Stimulated activated CD8-positive, alpha-beta memory T cell treated with anti-CD3 and anti-CD28 coated beads, Interleukin-15, amount 100 ng/mL, for 24 hours (primary cell): ENCODE data around the gene NXF3.
"Not testable (repeated sequence)": the region's sequence is repeated elsewhere in the genome, so short reads cannot be mapped to it uniquely, and the experiment has no call there.

Experiments used
- DNase-seq: peaks from one replicate; pipeline ENCODE4 v3.0.0-alpha.2; 2020; ENCODE audit warnings: low read depth

The NXF3 gene, protein sequence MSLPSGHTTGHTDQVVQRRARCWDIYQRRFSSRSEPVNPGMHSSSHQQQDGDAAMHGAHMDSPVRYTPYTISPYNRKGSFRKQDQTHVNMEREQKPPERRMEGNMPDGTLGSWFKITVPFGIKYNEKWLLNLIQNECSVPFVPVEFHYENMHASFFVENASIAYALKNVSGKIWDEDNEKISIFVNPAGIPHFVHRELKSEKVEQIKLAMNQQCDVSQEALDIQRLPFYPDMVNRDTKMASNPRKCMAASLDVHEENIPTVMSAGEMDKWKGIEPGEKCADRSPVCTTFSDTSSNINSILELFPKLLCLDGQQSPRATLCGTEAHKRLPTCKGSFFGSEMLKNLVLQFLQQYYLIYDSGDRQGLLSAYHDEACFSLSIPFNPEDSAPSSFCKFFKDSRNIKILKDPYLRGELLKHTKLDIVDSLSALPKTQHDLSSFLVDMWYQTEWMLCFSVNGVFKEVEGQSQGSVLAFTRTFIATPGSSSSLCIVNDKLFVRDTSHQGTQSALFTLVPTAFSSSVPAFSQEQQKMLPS

DNA sequence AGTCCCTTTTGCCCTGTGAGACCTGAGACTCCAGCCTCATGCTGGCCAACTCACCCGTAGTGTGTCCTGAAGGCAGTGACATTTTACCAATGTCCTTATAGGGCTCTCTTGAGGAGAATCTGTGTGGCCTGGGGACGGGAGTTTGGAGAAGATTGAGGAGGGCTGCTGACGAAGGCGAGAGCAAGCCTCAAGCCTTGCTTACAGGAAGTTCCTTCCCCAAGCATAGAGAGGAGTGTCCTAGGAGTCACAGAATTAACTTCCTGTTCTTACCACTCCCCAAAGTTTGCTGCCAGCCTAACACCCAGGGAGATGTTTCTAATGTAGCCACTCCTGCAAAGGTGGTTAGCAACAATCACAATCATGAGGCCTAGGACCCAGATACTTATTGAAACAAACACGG lies at the start of gene NXF3:
NXF3 (minus strand) TSS at position 202 of the 400 bp plus-strand sequence; CDS start at position 82, 120 bp downstream.
- no peak for DNase-seq

DNA sequence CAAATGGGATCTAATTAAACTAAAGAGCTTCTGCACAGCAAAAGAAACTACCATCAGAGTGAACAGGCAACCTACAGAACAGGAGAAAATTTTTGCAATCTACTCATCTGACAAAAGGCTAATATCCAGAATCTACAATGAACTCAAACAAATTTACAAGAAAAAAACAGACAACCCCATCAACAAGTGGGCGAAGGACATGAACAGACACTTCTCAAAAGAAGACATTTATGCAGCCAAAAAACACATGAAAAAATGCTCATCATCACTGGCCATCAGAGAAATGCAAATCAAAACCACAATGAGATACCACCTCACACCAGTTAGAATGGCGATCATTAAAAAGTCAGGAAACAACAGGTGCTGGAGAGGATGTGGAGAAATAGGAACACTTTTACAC lies 43.6 kb upstream of the NXF3 start:
- not testable (repeated sequence) for DNase-seq

DNA sequence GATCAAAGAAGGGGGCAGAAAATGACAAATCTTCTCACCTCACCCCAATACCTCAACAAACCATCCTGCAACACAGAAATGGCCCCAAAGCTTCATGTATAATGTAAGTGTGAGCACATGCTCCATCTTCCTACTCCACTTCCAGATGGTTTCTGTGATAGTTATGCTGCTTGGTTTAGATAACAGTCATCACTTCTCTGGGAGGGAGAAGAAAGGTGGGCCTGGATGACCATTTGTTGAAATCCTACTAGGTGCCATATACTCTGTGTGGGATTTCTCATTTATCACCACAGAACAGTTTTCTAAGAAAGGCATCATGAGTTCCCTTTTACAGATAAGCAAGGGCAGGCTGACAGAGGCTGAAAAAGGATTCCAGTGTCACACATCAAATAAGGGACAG lies 31.3 kb upstream of the NXF3 start:
- DNase-seq, result no peak

- no peak for DNase-seq
Measured at GRCh38 chrX:103120748-103121147, 27.8 kb upstream of the NXF3 start.

DNA sequence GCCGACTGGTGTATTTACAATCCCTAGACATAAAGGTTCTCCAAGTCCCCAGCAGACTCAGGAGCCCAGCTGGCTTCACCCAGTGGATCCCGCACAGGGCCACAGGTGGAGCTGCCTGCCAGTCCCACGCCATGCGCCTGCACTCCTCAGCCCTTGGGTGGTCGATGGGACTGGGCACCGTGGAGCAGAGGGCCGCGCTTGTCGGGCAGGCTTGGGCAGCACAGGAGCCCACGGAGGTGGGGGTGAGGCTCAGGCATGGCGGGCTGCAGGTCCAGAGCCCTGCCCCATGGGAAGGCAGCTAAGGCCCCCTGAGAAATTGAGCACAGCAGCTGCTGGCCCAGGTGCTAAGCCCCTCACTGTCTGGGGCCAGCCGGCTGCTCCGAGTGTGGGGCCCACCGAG lies 24.0 kb upstream of the NXF3 start:
- not testable (repeated sequence) for DNase-seq

- DNase-seq, result not testable (repeated sequence)
Measured at GRCh38 chrX:103109497-103109896, 16.6 kb upstream of the NXF3 start.

DNA sequence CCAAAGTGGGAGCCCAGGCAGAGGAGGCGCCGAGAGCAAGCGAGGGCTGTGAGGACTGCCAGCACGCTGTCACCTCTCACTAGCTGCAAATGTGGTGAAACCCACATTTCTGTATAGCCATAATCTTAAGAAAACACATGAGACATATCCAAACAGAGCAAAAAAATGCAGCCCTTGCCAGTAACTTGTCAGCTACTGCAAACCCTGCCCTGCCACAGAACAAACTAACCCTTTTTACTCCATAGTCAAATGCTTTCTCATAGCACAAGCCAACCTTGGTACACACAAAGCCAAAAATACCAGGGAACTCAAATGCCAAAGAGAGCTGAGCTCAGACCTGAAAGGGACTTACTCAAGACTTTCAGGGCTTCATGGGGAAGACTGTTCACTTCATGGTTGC lies 14.9 kb upstream of the NXF3 start:
- no peak for DNase-seq

- not testable (repeated sequence) for DNase-seq
Measured at GRCh38 chrX:103107227-103107737, 14.3 kb upstream of the NXF3 start.

DNA sequence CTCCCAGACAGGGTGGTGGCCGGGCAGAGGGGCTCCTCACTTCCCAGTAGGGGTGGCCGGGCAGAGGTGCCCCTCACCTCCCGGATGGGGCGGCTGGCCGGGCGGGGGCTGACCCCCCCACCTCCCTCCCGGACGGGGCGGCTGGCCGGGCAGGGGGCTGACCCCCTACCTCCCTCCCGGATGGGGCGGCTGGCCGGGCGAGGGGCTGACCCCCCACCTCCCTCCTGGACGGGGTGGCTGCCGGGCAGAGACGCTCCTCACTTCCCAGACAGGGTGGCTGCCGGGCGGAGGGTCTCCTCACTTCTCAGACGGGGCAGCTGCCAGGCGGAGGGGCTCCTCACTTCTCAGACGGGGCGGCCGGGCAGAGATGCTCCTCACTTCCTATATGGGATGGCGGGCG lies 11.4 kb upstream of the NXF3 start:
- DNase-seq, result not testable (repeated sequence)

DNA sequence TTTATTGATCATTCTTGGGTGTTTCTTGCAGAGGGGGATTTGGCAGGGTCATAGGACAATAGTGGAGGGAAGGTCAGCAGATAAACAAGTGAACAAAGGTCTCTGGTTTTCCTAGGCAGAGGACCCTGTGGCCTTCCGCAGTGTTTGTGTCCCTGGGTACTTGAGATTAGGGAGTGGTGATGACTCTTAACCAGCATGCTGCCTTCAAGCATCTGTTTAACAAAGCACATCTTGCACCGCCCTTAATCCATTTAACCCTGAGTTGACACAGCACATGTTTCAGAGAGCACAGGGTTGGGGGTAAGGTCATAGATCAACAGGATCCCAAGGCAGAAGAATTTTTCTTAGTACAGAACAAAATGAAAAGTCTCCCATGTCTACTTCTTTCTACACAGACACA lies 10.9 kb upstream of the NXF3 start:
- not testable (repeated sequence) for DNase-seq

DNA sequence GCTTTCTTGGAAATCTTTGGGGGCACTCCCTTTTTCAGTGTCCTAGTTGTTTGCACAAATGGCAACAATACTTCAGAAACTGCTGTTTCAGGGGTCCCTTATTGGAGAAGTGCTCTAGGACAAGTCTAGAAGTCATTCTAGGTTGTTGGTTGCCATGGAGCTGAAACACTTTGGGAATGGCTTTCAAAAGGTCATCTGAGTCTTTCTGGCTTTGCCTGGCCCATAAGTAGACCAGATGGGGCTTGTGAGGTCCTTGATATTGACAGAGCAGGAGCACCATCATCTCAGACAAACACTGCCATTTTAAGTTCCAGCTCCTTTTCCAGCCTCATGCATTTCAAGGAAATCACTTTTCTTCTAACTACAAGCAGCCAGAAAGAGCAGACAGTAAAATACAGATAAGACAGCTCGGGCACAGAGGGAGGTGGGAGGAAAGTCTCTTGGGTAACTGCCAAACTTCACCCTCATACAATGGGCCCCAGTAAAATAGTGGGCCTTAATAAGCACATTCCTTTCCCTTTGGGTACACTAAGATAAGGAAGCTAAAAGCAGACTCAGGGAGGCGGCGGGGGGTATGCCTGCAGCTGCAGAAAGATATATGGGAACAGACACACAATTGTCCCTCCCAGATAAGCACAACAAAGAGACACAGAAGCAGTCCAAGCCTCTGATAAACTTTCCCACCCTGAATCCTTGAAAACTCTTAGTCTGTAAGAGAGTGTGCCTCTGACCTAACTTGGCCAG lies 8.5 kb upstream of the NXF3 start:
- no peak for DNase-seq

DNA sequence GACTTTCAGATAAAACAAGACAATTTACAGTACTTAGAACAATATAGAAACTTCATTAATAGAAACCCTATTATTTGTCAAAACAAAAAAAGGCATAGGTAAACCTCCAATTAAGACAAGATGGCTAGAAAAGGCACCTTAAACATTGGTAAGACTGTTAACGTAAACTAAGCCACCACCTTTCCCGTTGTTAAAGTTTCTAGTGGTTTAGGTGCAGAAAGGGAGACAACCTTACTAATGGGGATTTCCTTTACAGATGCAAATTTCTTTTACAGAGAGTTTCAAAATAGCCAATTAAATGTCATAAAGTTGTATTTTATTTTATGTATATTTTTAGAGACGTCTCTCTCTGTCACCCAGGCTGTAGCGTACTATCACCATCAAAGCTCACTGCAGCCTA lies 7.5 kb upstream of the NXF3 start:
- DNase-seq, result no peak

- DNase-seq, result no peak
Measured at GRCh38 chrX:103099691-103100090, 6.7 kb upstream of the NXF3 start.

GRCh38 chrX:103098488-103098887 lies 5.5 kb upstream of the NXF3 start:
- DNase-seq, result no peak

GRCh38 chrX:103081051-103081450 lies 11.9 kb downstream of the NXF3 start:
- no peak for DNase-seq

- no peak for DNase-seq
Measured at GRCh38 chrX:103073467-103073866, 19.5 kb downstream of the NXF3 start.

- no peak for DNase-seq
Measured at GRCh38 chrX:103066606-103067005, 26.3 kb downstream of the NXF3 start.

DNA sequence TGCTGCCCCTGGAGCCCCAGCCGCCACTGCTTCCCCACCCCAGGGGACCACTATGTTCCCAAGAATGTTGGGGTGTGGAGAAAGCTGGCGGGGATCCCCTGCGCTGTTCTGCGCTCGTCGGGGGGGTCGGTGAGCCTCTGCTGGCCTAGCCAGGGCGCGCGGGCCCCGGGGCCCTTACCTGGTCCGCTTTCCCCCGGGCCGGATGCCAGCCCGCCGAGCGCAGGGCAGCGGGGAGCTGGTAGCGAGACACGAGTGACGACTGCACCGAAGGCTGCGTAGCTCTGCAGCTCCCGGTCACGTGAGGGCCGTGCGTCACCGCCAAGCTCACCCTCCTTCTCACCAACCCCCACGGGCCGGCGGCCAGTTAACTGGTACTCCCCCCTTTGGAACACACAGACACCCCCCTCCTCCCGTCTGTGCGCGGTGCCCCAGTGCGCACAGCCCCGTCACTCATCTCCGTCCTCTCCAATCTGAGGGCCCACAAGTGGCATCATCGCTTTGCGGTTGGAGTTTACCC lies 29.0 kb downstream of the NXF3 start, which contains the start of gene BEX1:
BEX1 (minus strand) TSS at position 254 of the 517 bp plus-strand sequence. CDS start 897 bp downstream, outside the sequence.
- DNase-seq, result no peak

DNA sequence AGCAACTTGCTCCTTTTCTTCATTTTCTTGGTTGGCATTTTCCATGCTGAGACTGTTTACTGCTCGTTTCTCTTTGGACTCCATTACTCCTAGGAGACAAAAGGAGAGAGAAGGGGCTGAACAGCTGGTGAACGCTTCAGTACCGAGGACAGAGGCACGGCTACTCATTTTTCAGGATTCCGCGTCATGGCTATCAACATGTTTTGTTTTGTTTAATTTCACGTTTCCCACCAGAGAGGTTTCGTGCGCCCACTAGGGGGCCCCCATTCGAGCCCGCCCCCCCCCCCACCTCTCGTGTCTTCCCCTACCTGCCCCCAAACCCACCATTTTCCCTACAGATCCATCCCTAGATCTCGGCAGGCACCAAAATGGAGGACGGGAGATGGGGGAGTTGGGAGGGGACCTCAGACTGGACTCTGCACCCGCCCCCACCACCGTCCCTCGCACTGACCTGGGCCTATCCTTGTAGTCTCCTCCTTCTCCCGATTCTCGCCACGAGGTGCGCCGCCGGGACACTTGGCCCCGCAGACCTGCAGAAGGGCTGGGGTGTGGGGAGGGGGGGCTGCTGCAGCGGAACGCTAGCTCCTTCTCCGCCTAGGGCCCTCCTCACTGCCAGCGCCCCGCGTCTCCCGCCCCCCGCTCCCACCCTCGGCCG lies 29.6 kb downstream of the NXF3 start:
- no peak for DNase-seq

- no peak for DNase-seq
Measured at GRCh38 chrX:103061486-103061885, 31.5 kb downstream of the NXF3 start.

- DNase-seq, result no peak
Measured at GRCh38 chrX:103056902-103057301, 36.0 kb downstream of the NXF3 start.

DNA sequence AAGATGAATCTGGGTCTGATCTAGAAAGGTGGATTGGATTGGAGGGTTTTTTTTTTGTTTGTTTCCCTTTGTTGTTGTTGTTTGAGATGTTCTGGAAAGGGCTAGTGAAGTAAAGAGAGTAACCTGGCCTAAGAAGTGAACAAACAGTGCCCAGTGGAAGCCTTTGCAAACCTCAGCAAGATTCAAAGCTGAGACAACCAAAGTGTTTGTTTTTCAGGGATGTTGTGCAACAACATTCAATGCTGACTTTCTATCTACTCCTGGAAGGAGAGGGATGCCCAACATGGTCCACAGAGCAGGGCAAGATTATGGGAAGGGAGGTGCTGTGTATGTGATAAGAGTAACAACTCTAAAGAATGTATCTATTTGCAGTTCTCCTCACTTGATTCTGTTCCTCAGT lies 40.3 kb downstream of the NXF3 start:
- DNase-seq, result no peak
